GM12864 (cell line): ENCODE data around the gene TBC1D22A.

Experiments
- DNase-seq: peaks from one replicate; pipeline ENCODE4 v3.0.0-alpha.2; 2011; ENCODE audit warnings: low read depth
- H3K4me3 ChIP-seq: 2 replicates; pipeline ENCODE4 v1.5.1; 2011; ENCODE audit warnings: mild to moderate bottlenecking, low read depth, low read length, control low read depth
- CTCF ChIP-seq: IDR thresholded peaks from 2 replicates; pipeline ENCODE4 v1.5.1; 2011; ENCODE audit warnings: low read depth, mild to moderate bottlenecking, moderate library complexity, low read length, control low read depth, inconsistent platforms; ENCODE audit errors: missing control alignments

The TBC1D22A gene

GRCh38 chr22:46869831-46870441, 107.5 kb downstream of the TBC1D22A start:
- no peak for DNase-seq
- no peak overlapping the region for H3K4me3 ChIP-seq
- TF ChIP-seq CTCF, result no peak

GRCh38 chr22:46871826-46872225, 109.4 kb downstream of the TBC1D22A start:
- DNase-seq, result no peak
- no peak for TF ChIP-seq CTCF
- H3K4me3 ChIP-seq, result no peak overlapping the region

- TF ChIP-seq CTCF, result no peak
- no peak for DNase-seq
- H3K4me3 ChIP-seq, result no peak overlapping the region
Measured at GRCh38 chr22:46875089-46875488, 112.6 kb downstream of the TBC1D22A start.

DNA sequence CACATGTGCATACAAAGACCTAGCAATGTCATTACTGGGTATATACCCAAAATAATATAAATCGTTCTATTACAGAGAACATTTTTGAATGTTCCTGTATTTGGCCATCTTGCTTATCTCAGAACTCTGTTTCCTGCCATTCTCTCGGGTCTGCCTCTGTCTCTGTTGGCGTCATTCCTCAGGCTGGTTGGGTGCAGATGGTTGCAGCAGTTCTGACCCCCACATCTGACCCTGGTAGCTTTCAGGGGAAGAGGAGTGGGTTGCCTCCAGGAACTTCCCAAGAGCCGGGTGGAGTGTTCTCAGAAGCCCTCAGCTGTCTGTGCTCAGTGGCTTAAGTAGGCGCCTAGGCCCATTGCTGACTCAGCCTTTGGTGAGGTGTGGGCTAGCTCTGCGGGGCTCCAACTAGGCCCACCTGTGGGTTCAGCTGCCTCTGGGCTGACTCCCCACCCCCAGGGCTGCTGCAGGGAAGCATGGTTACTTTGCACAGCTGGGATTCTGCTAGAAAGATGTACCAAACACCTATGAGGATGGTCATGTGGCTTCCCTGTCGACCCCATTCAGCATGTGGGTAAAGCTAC, 114.0 kb downstream of the TBC1D22A start:
- no peak for DNase-seq
- no peak for TF ChIP-seq CTCF
- no peak overlapping the region for H3K4me3 ChIP-seq

DNA sequence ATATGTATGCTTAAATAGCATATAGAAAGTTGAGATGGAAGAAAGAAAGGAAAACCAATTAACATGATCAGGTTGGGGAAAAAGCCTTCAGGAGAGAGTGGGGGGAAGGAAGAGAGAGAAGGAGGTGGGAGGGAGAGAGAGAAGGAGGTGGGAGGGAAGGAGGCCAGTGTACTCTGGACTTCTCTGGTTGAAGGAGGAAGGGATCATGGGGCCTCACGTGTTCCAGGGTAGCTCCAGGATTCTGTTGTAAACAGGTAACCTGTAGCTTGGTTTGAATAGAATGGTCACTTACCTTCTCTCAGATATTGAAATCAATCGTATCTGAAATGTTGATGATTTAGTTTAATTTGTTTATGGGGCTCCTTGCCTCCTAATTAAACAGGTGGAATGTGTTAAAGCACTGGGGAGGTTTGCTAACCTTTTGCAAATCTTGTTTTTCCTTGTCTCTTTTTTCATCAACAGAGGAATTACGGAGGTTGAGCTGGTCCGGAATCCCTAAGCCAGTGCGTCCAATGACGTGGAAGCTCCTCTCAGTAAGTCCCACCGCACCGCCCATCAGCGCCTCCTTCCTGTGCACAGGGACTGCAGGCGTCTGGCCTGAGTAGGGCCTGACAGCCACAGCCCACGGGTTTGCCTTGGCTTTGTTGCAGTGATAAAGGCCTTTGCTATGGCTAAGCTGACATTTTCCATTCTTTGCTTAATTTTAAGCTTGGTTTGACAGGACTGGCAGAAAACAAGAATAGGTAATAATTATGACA, 115.9 kb downstream of the TBC1D22A start:
- no peak for DNase-seq
- TF ChIP-seq CTCF, result no peak
- no peak overlapping the region for H3K4me3 ChIP-seq

DNA sequence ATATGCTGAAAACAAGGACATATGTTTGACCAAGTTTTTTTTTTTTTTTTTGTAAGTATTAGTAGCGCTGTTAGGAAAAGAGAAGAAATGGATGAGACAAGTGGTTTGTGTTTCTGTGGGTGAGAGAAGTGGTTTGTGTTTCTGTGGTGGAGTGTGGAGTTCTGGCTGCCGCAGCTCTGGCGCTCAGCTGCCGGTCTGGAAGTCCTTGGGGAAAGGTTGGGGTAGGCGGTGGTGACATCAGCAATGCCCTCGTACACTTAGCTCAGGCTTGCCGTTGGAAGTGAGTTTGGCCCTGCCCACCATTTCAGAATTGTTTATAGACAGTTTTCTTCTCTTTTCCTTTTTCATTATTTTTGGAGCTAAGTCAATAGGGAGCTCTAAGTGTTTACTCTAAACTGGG, 116.6 kb downstream of the TBC1D22A start:
- TF ChIP-seq CTCF, result no peak
- no peak for DNase-seq
- H3K4me3 ChIP-seq, result no peak overlapping the region
